Sigmoid colon (tissue), 4 donors: ENCODE data around the gene NUDT22.

Experiments
- CTCF ChIP-seq, 4 experiments: fragments of 450-650 bp in 3 of 4; fragments of 200-600 bp in 1 of 4; IDR thresholded peaks; one replicate each; pipeline ENCODE4 v1.5.1; 2016 to 2019; ENCODE audit warnings: antibody characterized with exemption in 4 of 4, mild to moderate bottlenecking in 3 of 4, moderate library complexity in 2 of 4
- EP300 ChIP-seq, 4 donors: sonication (generic); formaldehyde crosslinking; IDR thresholded peaks; one replicate each; pipeline ENCODE4 v1.6.1; 2017; ENCODE audit warnings: antibody characterized with exemption in 4 of 4
- POLR2A ChIP-seq, 2 donors: fragments of 450-650 bp; IDR thresholded peaks; one replicate each; pipeline ENCODE4 v1.6.1; 2016; ENCODE audit warnings: antibody characterized with exemption in 2 of 2, mild to moderate bottlenecking in 2 of 2, moderate library complexity in 2 of 2
- POLR2AphosphoS5 ChIP-seq, 4 donors: sonication (generic); formaldehyde crosslinking; IDR thresholded peaks; one replicate each; pipeline ENCODE4 v1.6.1; 2017; ENCODE audit warnings: antibody characterized with exemption in 4 of 4

- no peak for TF ChIP-seq POLR2A (IDR thresholded peaks at IDR 0.05)
- no peak for TF ChIP-seq CTCF (IDR thresholded peaks at IDR 0.05)
- TF ChIP-seq POLR2AphosphoS5 (IDR thresholded peaks at IDR 0.05): no peak
- no peak for TF ChIP-seq EP300 (IDR thresholded peaks at IDR 0.05)
These were observed 19.3 kb downstream of the NUDT22 start for GRCh38 chr11:64245401-64245796.
